Measurements from ENCODE around the gene SLC2A4. TPM values are rescaled to one million over a fixed set of nuclear protein-coding genes. Genes with fewer than 3 reads are reported as not detected.
A peak's percentile ranks its signal among the peaks of the same experiment; 100 is the strongest.

SLC2A4 gene
- total RNA-seq, 1 donor: under 0.01 TPM

DNA sequence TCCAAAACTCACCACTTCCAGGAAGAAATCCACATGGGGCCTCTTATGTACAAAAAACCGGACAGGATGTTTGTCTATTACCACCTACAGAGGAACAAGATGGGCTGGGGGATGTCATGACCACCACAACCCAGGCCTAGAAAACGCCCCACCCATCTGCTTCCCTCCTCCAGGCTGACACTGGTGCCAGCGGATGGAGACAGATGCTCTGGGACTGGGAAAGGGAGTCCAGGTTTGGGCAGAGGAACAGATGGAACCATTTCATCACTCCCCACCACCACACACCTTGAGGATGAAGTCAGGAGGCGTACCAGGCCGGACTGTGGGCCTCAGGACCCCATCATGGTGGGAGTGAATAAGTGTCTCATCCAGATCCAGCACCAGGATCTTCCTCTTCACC lies 34.7 kb upstream of the SLC2A4 start:
- TF ChIP-seq, protein P1, sequence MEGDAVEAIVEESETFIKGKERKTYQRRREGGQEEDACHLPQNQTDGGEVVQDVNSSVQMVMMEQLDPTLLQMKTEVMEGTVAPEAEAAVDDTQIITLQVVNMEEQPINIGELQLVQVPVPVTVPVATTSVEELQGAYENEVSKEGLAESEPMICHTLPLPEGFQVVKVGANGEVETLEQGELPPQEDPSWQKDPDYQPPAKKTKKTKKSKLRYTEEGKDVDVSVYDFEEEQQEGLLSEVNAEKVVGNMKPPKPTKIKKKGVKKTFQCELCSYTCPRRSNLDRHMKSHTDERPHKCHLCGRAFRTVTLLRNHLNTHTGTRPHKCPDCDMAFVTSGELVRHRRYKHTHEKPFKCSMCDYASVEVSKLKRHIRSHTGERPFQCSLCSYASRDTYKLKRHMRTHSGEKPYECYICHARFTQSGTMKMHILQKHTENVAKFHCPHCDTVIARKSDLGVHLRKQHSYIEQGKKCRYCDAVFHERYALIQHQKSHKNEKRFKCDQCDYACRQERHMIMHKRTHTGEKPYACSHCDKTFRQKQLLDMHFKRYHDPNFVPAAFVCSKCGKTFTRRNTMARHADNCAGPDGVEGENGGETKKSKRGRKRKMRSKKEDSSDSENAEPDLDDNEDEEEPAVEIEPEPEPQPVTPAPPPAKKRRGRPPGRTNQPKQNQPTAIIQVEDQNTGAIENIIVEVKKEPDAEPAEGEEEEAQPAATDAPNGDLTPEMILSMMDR (IDR thresholded peaks at IDR 0.05; ENCODE audit: extremely low read depth, low read depth, low read length): no peak
- Histone ChIP-seq H3K27ac (ENCODE audit: low read depth, low read length) (no peak overlapping the region), H3K4me2 (ENCODE audit: insufficient read depth, low read length) (no peak overlapping the region), H2AFZ (ENCODE audit: low read length) (no peak overlapping the region), H3K27me3 (ENCODE audit: insufficient read depth, low read length) (no peaks in the 10 kb centered on the region), H4K20me1 (ENCODE audit: insufficient read depth, low read length) (peaks cover 3% of the 10 kb centered on the region), H3K9me3 (ENCODE audit: low read depth, low read length) (no peaks in the 10 kb centered on the region), H3K4me1 (ENCODE audit: insufficient read depth, low read length) (peaks cover 16% of the 10 kb centered on the region), H3K4me3 (ENCODE audit: insufficient read depth, low read length) (no peak overlapping the region), H3K79me2 (ENCODE audit: insufficient read depth, low read length) (peaks cover 75% of the 10 kb centered on the region), H3K36me3 (ENCODE audit: insufficient read depth, low read length) (peaks cover 31% of the 10 kb centered on the region)
- DNase-seq (ENCODE audit: insufficient read length, low spot score, missing footprints): no peak

DNA sequence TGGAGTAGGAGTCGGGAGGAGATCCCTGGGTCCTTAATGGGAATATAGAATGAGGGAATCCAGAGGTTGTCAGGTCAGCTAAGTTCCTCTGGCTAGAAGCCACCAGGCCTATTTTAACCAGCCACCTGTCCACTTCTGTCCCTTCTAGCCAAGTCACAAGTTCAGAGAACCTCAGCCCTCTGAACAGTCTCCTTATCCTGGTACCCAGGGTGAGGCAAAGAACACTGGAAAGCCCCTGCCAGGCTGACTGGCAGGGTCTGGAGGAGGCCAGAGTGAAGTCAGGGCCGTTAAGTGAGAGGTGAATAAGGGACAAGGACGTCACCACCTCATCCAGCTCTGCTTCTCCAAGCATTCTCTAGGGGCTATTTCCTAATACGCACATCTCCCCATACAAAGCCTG lies 32.7 kb upstream of the SLC2A4 start:
- Histone ChIP-seq H4K20me1 (ENCODE audit: insufficient read depth, low read length) (peaks cover 3% of the 10 kb centered on the region), H3K27me3 (ENCODE audit: insufficient read depth, low read length) (no peaks in the 10 kb centered on the region), H3K9me3 (ENCODE audit: low read depth, low read length) (no peaks in the 10 kb centered on the region), H3K27ac (ENCODE audit: low read depth, low read length) (peak overlapping the region; percentile 39), H3K4me3 (ENCODE audit: insufficient read depth, low read length) (no peak overlapping the region), H3K4me1 (ENCODE audit: insufficient read depth, low read length) (peaks cover 17% of the 10 kb centered on the region), H3K4me2 (ENCODE audit: insufficient read depth, low read length) (no peak overlapping the region), H3K79me2 (ENCODE audit: insufficient read depth, low read length) (peaks cover 76% of the 10 kb centered on the region), H2AFZ (ENCODE audit: low read length) (no peak overlapping the region), H3K36me3 (ENCODE audit: insufficient read depth, low read length) (peaks cover 29% of the 10 kb centered on the region)
- no peak for DNase-seq (ENCODE audit: insufficient read length, low spot score, missing footprints)
- TF ChIP-seq, protein P1 (IDR thresholded peaks at IDR 0.05; ENCODE audit: extremely low read depth, low read depth, low read length): no peak

GRCh38 chr17:7249214-7249613 lies 32.3 kb upstream of the SLC2A4 start:
- Histone ChIP-seq H3K4me3 (ENCODE audit: insufficient read depth, low read length) (peak overlapping the region; percentile 0), H2AFZ (ENCODE audit: low read length) (no peak overlapping the region), H3K27me3 (ENCODE audit: insufficient read depth, low read length) (no peaks in the 10 kb centered on the region), H3K27ac (ENCODE audit: low read depth, low read length) (peak overlapping the region; percentile 39), H3K4me1 (ENCODE audit: insufficient read depth, low read length) (peaks cover 17% of the 10 kb centered on the region), H4K20me1 (ENCODE audit: insufficient read depth, low read length) (peaks cover 3% of the 10 kb centered on the region), H3K79me2 (ENCODE audit: insufficient read depth, low read length) (peaks cover 74% of the 10 kb centered on the region), H3K4me2 (ENCODE audit: insufficient read depth, low read length) (no peak overlapping the region), H3K36me3 (ENCODE audit: insufficient read depth, low read length) (peaks cover 27% of the 10 kb centered on the region), H3K9me3 (ENCODE audit: low read depth, low read length) (no peaks in the 10 kb centered on the region)
- TF ChIP-seq, protein P1 (IDR thresholded peaks at IDR 0.05; ENCODE audit: extremely low read depth, low read depth, low read length): no peak
- DNase-seq (ENCODE audit: insufficient read length, low spot score, missing footprints): no peak

- peaks cover 3% of the 10 kb centered on the region for H4K20me1 ChIP-seq (ENCODE audit: insufficient read depth, low read length)
- peaks cover 73% of the 10 kb centered on the region for H3K79me2 ChIP-seq (ENCODE audit: insufficient read depth, low read length)
- H3K9me3 ChIP-seq (ENCODE audit: low read depth, low read length): no peaks in the 10 kb centered on the region
- peak overlapping the region; percentile 78 for H3K4me3 ChIP-seq (ENCODE audit: insufficient read depth, low read length)
- no peak overlapping the region for H2AFZ ChIP-seq (ENCODE audit: low read length)
- TF ChIP-seq, protein P1 (IDR thresholded peaks at IDR 0.05; ENCODE audit: extremely low read depth, low read depth, low read length): no peak
- H3K4me2 ChIP-seq (ENCODE audit: insufficient read depth, low read length): peak overlapping the region; percentile 94
- DNase-seq (ENCODE audit: insufficient read length, low spot score, missing footprints): no peak
- H3K27ac ChIP-seq (ENCODE audit: low read depth, low read length): peak overlapping the region; percentile 47
- peaks cover 17% of the 10 kb centered on the region for H3K4me1 ChIP-seq (ENCODE audit: insufficient read depth, low read length)
- H3K36me3 ChIP-seq (ENCODE audit: insufficient read depth, low read length): peaks cover 27% of the 10 kb centered on the region
- H3K27me3 ChIP-seq (ENCODE audit: insufficient read depth, low read length): no peaks in the 10 kb centered on the region
These were observed 31.7 kb upstream of the SLC2A4 start for GRCh38 chr17:7249830-7250229.
